ENCODE results near the gene PLCL1.

- TF ChIP-seq CTCF (IDR thresholded peaks at IDR 0.05; ENCODE audit: insufficient read depth, low read length), result no peak
- TF ChIP-seq POLR2AphosphoS5 (IDR thresholded peaks at IDR 0.05; ENCODE audit: low read depth), result no peak
- TF ChIP-seq GABPA (IDR thresholded peaks at IDR 0.05; ENCODE audit: low read depth), result no peak
Observed at GRCh38 chr2:198072655-198073054, 268.3 kb downstream of the PLCL1 start.

All from HL-60 (cell line).